HCT116 (cell line): ENCODE measurements around the gene FAM110D. TPM values are rescaled to one million over a fixed set of nuclear protein-coding genes. Genes with fewer than 3 reads are reported as not detected.

ENCODE experiments used
- ATAC-seq: fragments of 200-7000 bp; cut with Tn5 transposase; 2 replicates; pipeline ENCODE4 v1.9.1; 2020; ENCODE audit warnings: mild to moderate bottlenecking, moderate library complexity
- BruUV-seq: library from RNA; stranded (reverse); fragments of 400-500 nt; replicated peaks from 2 replicates; lab custom pipeline; 2021; lab: Mats Ljungman, UMichigan
- CTCF ChIA-PET: fragments of 300-600 bp; sonication (Branson Sonifier 250); formaldehyde crosslinking; loops from one replicate; lab custom pipeline; 2021; ENCODE audit warnings: antibody characterized with exemption; lab: Charles Lee
- POLR2A ChIA-PET: fragments of 300-600, 350-600 bp; sonication (Branson Sonifier 250); formaldehyde crosslinking; loops from one replicate; lab custom pipeline; 2021; ENCODE audit warnings: antibody characterized with exemption; lab: Charles Lee
- RAD21 ChIA-PET, 2 experiments: fragments of 300-600 bp; sonication (Branson Sonifier 250); formaldehyde crosslinking; loops; one replicate each; lab custom pipeline; 2023; ENCODE audit warnings: low total read pairs in 2 of 2; ENCODE audit not compliant: uncharacterized antibody in 2 of 2, unreplicated experiment in 2 of 2, low non-redundant PET in 1 of 2; lab: Charles Lee
- DNase-seq: peaks from one replicate; pipeline ENCODE4 v3.0.0-alpha.2; 2010; ENCODE audit warnings: low read depth, low spot score
- H2AFZ ChIP-seq: fragments of 200-600 bp; shearing (Covaris generic), sonication (generic); 2 replicates; pipeline ENCODE4 v1.6.1; 2017; ENCODE audit warnings: low read depth, mixed run types, mixed read lengths, antibody characterized with exemption, low read length; ENCODE audit not compliant: poor library complexity, severe bottlenecking
- H3K27ac ChIP-seq: 2 replicates; pipeline ENCODE4 v1.5.1; 2012; ENCODE audit warnings: low read depth, low read length
- H3K27me3 ChIP-seq: fragments of 200-600 bp; sonication (generic); 2 replicates; pipeline ENCODE4 v1.6.1; 2016; ENCODE audit warnings: mixed run types, low read length, mixed read lengths; ENCODE audit not compliant: insufficient read depth
- H3K36me3 ChIP-seq, 2 experiments: fragments of 200-500 bp in 1 of 2; fragments of 200-600 bp in 1 of 2; sonication (Bioruptor generic) in 1 of 2; sonication (generic) in 1 of 2; 2 replicates each; pipeline versions ENCODE4 v1.5.1 to v1.6.1; 2014 to 2016; ENCODE audit warnings: low read length in 2 of 2, inconsistent platforms in 1 of 2, mixed read lengths in 1 of 2, mixed run types in 1 of 2; ENCODE audit not compliant: insufficient read depth in 2 of 2, control insufficient read depth in 1 of 2
- H3K4me1 ChIP-seq, 2 experiments: fragments of 200-600 bp in 1 of 2; sonication (generic) in 1 of 2; 2 replicates each; pipeline versions ENCODE4 v1.5.1 to v1.6.1; 2012 to 2017; ENCODE audit warnings: low read length in 2 of 2, inconsistent platforms in 1 of 2, mild to moderate bottlenecking in 1 of 2, mixed read lengths in 1 of 2, mixed run types in 1 of 2, moderate library complexity in 1 of 2; ENCODE audit not compliant: insufficient read depth in 2 of 2, control insufficient read depth in 1 of 2
- H3K4me2 ChIP-seq: fragments of 200-600 bp; sonication (generic); 2 replicates; pipeline ENCODE4 v1.6.1; 2017; ENCODE audit warnings: mixed run types, low read length, mixed read lengths
- H3K4me3 ChIP-seq, 2 experiments: fragments of 200-600 bp in 1 of 2; sonication (generic) in 1 of 2; replicated peaks in 1 of 2; 2 replicates each; pipeline ENCODE4 v1.5.1; 2011 to 2016; ENCODE audit warnings: low read length in 2 of 2, control low read depth in 1 of 2, low read depth in 1 of 2, mild to moderate bottlenecking in 1 of 2, mixed read lengths in 1 of 2, mixed run types in 1 of 2
- H3K79me2 ChIP-seq: fragments of 200-600 bp; sonication (generic); 2 replicates; pipeline ENCODE4 v1.6.1; 2017; ENCODE audit warnings: mild to moderate bottlenecking, mixed run types, low read length, moderate library complexity, mixed read lengths; ENCODE audit not compliant: insufficient read depth
- H3K9ac ChIP-seq: fragments of 200-600 bp; sonication (generic); 2 replicates; pipeline ENCODE4 v1.6.1; 2016; ENCODE audit warnings: low read length, mixed read lengths
- H3K9me2 ChIP-seq: fragments of 200-600 bp; sonication (generic), shearing (Covaris generic); 2 replicates; pipeline ENCODE4 v1.6.1; 2017; ENCODE audit warnings: mixed run types, mild to moderate bottlenecking, moderate library complexity; ENCODE audit not compliant: insufficient read depth
- H3K9me3 ChIP-seq, 2 experiments: fragments of 200-500 bp in 1 of 2; fragments of 200-600 bp in 1 of 2; sonication (Bioruptor generic) in 1 of 2; sonication (generic) in 1 of 2; 2 replicates each; pipeline ENCODE4 v1.6.1; 2014 to 2017; ENCODE audit warnings: low read length in 2 of 2, mixed read lengths in 2 of 2, inconsistent platforms in 1 of 2, low read depth in 1 of 2, mild to moderate bottlenecking in 1 of 2, mixed run types in 1 of 2, moderate library complexity in 1 of 2; ENCODE audit not compliant: control insufficient read depth in 1 of 2, insufficient read depth in 1 of 2
- H4K20me1 ChIP-seq: fragments of 200-600 bp; sonication (generic), shearing (Covaris generic); 2 replicates; pipeline ENCODE4 v1.6.1; 2017; ENCODE audit warnings: mixed run types, mild to moderate bottlenecking, moderate library complexity; ENCODE audit not compliant: insufficient read depth
- CBX3 ChIP-seq: IDR thresholded peaks from 2 replicates; pipeline ENCODE4 v1.6.1; 2012; ENCODE audit warnings: low read depth
- MAX ChIP-seq: IDR thresholded peaks from 2 replicates; pipeline ENCODE4 v1.6.1; 2012
- SIN3A ChIP-seq: IDR thresholded peaks from 2 replicates; pipeline ENCODE4 v1.6.1; 2012; ENCODE audit warnings: low read depth
- ZFX ChIP-seq: fragments of 450-650 bp; IDR thresholded peaks from 2 replicates; pipeline ENCODE4 v1.6.1; 2017
- ZNF274 ChIP-seq: fragments of 200-500 bp; sonication (Bioruptor generic); IDR thresholded peaks from 2 replicates; pipeline ENCODE4 v1.6.1; 2014; ENCODE audit warnings: mild to moderate bottlenecking, low read depth, low read length, inconsistent platforms
- intact Hi-C: fragments of 100-400 bp; cut with micrococcal nuclease; formaldehyde crosslinking; loops from 2 replicates; pipeline ENCODE4 v1.10.0; 2022
- total RNA-seq: library from RNA; stranded (reverse); gene quantifications from one replicate; pipeline ENCODE4 v1.2.1, GENCODE V29; 2021; ENCODE audit not compliant: unreplicated experiment
- TF ChIP-seq, protein P1 (sequence below): IDR thresholded peaks from 2 replicates; pipeline ENCODE4 v1.6.1; 2012
- TF ChIP-seq, protein P2 (sequence below), 3 experiments: fragments of 200-600 bp in 1 of 3; sonication (generic) in 1 of 3; IDR thresholded peaks in 2 of 3; conservative IDR thresholded peaks in 1 of 3; 2 replicates each; pipeline ENCODE4 v1.5.1; 2012 to 2017; ENCODE audit warnings: low read depth in 2 of 3, low read length in 2 of 3, antibody characterized with exemption in 1 of 3, borderline replicate concordance in 1 of 3, control low read depth in 1 of 3, mild to moderate bottlenecking in 1 of 3, mixed read lengths in 1 of 3, mixed run types in 1 of 3, moderate library complexity in 1 of 3; ENCODE audit not compliant: insufficient read depth in 1 of 3

Gene FAM110D
- total RNA-seq, 1 experiment from 2014 or later, result 0.34 TPM

GRCh38 chr1:26181586-26182382 is 22.9 kb downstream of the FAM110D start:
- H3K4me2 ChIP-seq, result no peak overlapping the region
- no TSS peak for BruUV-seq
- POLR2A ChIA-PET, result no interaction called here

More at GRCh38 chr1:26181586-26182382, 22.9 kb downstream of the FAM110D start:
- Histone ChIP-seq H3K36me3 (no peaks in the 10 kb centered on the region; a peak in 1 of 4 replicates), H2AFZ (no peak overlapping the region), H3K9me2 (no peaks in the 10 kb centered on the region), H3K79me2 (peaks cover 7% of the 10 kb centered on the region; the same call in 1 of the 2 replicates), H3K9me3 (no peaks in the 10 kb centered on the region), H3K4me1 (peaks cover 11 to 22% of the 10 kb centered on the region in 2 experiments), H3K9ac (no peak overlapping the region), H3K27ac (no peak overlapping the region), H3K27me3 (no peaks in the 10 kb centered on the region), H4K20me1 (no peaks in the 10 kb centered on the region), H3K4me3 (no peak overlapping the region)
- intact Hi-C loops, result no loop called here
- DNase-seq, result no peak
- no peak for ATAC-seq
- TF ChIP-seq, protein P1, sequence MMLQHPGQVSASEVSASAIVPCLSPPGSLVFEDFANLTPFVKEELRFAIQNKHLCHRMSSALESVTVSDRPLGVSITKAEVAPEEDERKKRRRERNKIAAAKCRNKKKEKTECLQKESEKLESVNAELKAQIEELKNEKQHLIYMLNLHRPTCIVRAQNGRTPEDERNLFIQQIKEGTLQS, result no peak
- TF ChIP-seq ZFX, result no peak
- no peak for TF ChIP-seq ZNF274
- no peak for TF ChIP-seq MAX
- no peak for TF ChIP-seq CBX3
- TF ChIP-seq, protein P2, sequence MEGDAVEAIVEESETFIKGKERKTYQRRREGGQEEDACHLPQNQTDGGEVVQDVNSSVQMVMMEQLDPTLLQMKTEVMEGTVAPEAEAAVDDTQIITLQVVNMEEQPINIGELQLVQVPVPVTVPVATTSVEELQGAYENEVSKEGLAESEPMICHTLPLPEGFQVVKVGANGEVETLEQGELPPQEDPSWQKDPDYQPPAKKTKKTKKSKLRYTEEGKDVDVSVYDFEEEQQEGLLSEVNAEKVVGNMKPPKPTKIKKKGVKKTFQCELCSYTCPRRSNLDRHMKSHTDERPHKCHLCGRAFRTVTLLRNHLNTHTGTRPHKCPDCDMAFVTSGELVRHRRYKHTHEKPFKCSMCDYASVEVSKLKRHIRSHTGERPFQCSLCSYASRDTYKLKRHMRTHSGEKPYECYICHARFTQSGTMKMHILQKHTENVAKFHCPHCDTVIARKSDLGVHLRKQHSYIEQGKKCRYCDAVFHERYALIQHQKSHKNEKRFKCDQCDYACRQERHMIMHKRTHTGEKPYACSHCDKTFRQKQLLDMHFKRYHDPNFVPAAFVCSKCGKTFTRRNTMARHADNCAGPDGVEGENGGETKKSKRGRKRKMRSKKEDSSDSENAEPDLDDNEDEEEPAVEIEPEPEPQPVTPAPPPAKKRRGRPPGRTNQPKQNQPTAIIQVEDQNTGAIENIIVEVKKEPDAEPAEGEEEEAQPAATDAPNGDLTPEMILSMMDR (IDR thresholded peaks at IDR 0.05 in 2 of 3, conservative IDR thresholded peaks at IDR 0.05 in 1 of 3; ENCODE audit: borderline replicate concordance in 1 of 3, insufficient read depth in 1 of 3, low read depth in 2 of 3, low read length in 2 of 3), result no peak
- no peak for TF ChIP-seq SIN3A
- RAD21 ChIA-PET, result no interaction called here
- CTCF ChIA-PET, result no interaction called here
